GM12801 (cell line): ENCODE data around the gene SOX18.

Experiments used
- TF ChIP-seq, protein P1 (sequence below): IDR thresholded peaks from one replicate; pipeline ENCODE4 v1.5.1; 2011; ENCODE audit warnings: control low read depth; ENCODE audit not compliant: insufficient read length; ENCODE audit errors: extremely low read depth

Gene SOX18

DNA sequence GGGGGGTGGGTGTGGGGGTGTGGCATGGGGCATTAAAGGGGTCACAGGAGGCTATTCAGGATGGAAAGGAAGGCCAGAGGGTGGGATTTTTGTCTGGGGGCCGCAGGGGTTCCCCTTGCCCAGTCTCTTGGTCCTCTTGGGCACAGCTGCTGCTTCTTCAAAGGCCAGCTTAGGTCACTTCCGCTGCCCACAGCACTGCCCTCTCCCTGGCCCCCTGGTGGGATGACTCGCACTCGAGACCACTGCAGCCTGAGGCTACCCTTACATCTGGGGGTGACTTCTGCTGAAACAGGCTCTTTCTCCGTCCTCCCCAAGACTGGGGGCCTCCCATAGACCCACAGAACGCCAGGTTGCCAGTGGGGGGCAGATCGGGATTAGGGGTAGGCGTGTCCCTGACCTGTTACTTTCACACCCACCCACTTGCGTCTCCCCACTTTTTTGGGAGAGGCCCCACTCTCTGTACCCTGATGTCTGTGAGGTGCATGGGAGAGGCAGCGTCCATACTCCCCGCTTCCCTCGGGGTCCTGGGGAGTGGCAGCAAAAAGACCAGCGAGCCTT, 33.5 kb upstream of the SOX18 start:
- TF ChIP-seq, protein P1, sequence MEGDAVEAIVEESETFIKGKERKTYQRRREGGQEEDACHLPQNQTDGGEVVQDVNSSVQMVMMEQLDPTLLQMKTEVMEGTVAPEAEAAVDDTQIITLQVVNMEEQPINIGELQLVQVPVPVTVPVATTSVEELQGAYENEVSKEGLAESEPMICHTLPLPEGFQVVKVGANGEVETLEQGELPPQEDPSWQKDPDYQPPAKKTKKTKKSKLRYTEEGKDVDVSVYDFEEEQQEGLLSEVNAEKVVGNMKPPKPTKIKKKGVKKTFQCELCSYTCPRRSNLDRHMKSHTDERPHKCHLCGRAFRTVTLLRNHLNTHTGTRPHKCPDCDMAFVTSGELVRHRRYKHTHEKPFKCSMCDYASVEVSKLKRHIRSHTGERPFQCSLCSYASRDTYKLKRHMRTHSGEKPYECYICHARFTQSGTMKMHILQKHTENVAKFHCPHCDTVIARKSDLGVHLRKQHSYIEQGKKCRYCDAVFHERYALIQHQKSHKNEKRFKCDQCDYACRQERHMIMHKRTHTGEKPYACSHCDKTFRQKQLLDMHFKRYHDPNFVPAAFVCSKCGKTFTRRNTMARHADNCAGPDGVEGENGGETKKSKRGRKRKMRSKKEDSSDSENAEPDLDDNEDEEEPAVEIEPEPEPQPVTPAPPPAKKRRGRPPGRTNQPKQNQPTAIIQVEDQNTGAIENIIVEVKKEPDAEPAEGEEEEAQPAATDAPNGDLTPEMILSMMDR = no peak

DNA sequence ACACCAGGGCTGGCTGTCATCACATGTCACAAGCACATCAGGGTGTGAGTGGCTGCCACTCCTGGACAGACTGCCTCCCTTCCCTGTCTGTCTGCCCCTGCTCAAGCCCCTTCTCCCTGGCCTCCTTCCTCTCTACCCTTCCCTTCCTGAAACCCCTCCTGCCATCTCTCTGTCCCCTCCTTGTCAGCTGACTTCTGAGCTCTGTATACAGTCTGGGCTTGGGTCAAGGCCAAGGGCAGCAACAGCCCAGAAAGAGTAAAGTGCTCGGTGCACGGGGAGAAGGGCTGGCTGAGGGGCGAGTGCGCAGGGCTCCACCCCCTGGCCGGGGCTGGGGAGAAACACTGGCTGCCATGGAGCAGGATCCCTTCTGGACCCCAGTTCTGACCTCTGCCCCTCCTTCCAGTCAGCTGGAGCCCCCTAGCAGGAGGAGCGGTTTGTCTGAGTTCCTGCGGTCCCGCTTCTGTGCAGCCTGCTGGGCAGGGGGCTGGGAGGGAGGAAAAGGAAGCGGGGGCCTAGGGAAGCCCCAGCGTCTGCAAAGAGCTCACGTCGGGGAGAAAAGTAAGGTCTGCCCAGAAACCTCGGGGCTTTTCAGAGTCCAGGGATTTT, 32.8 kb upstream of the SOX18 start:
- TF ChIP-seq, protein P1 = no peak

DNA sequence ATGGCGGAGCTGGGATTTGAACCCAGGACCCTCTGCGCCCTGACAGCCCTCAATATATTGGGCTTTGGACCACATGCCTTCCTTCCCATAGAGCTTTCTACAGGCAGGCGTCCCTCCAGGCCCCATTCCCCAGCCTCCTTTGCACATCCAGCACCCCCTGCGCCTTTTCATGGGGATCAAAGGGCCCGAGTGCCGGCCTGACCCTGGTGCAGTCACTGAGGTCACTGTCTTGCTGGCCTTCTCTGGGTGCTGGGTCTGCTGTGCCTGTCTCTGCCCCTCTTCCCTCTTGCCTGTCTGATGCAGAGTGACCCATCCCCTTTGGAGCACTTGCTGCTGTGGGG, 32.2 kb upstream of the SOX18 start:
- TF ChIP-seq, protein P1 = no peak

DNA sequence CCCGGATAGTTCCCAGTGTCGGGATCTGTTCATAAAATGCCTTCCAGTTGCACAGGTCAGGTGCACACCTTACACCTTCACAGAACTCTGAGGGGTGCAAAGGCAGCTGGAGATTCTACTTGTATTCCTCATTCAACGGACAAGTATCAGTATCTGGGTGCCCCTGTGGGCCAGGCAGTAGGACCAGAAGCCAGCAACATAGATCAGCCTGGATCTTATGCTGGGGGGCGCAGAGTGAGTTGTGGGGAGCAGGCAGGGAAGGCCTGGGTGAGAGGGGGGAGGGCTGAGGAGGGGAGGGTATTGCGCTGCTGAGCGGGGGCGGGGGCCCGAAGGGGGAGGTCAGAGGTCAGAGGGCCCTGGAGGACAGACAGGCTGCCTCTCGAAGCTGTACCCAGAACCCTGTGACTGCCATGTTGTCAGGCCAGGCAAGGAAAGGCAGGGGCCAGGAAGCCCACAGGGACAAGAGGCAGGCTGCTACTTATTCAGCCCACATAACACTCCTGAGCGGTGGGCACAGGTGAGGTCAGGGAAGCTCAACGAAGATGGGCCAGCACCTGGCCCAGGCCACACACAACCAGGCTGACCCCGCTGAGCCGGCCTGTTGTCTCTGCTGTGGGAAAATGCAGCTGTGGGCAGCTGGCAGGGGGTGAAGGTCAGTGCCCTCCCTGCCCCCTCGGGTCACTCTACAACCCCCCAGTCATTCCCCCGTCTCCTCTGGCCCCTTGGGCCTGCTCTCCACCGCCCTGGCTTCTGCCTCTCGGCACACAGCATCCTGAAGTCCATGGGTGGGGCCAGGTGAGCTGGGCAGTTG, 31.6 kb upstream of the SOX18 start:
- TF ChIP-seq, protein P1 = no peak

DNA sequence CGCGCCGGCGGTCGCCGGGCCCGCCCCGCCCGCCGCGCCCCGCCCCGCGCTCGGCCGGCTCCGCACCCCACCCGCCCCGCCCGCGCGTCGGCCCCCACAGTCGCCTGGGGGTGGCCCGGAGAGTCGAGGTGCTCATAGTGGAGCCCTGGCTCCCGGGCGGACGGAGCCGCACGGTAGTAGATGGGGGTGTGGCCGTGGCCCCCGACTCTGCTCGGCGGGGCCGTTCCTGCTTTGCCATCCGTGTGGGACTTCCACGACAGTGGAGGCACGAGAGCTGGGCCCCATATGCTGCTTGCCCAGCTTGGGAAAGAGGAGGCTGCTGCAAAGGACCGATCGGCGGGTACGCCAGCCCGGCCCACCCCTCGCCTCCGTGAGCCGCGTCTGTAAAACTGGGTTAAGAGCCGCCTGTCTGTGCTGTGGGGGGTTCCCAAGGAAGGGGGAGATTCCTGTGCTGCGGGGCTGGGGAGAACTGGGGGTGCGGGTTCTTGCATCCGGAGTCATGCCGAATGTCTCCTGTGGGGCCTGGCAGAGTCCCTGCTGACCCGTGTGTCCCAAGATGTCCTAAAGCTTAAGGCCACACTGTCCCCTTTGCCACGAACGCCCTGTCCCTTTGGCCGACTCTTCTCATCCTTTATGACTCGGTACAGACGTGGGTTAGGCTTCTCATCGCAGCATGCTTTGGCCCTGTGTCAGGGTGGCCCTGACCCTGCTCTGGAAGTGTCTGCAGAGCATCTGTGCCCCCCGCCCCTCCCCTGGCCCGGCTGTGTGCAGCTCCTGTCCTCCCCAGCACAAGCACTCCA, 30.8 kb upstream of the SOX18 start, which contains the start of gene OPRL1:
Gene OPRL1 (plus strand): TSS at position 70 of the 800 bp plus-strand sequence. CDS start 12,639 bp downstream, outside the sequence.
- TF ChIP-seq, protein P1 = no peak

DNA sequence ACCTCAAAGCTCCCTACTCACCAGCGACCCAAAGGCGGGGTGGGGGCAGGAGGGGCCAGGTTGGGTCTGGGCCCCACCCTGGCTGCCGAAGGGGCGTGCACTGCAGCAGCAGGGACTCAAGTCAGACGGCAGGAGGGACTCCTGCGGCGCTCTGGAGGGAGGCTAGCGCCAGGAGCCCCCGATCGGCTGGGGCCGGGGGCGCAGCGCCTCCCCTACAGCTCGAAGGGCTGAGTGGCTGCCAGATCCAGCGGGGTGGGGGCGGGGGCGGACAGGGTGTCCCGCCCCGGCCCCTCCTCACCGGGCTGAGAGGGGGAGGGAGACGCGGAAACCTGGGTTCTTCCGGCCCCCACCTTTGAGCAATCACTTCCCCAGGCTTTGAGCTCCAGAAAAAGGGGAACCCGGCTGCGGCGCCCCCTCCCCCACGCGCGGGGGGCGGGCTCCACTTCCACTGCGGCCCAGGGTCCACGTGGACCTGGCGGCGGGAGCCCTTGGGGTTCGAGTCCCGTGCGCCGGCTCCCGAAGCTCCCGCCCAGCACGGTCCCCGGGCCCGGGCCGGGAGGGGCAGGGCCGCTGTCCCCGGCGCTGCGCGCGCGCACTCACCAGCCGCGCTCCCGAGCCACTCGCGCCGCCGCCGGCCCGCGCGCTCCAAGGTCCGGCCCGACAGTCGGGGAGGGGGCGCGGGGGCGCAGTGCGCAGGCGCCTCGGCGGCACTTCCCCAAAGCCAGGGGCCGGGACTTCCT, 30.0 kb upstream of the SOX18 start, which contains the start of gene RGS19:
Gene RGS19 (minus strand): TSS at position 246 of the 740 bp plus-strand sequence. CDS start 2,632 bp downstream, outside the sequence.
- TF ChIP-seq, protein P1 = no peak
